Frontal cortex (tissue), 4 donors: ENCODE data around the gene SPATS2. TPM values are rescaled to one million over a fixed set of nuclear protein-coding genes. Genes with fewer than 3 reads are reported as not detected.
"Not testable (repeated sequence)": the region's sequence is repeated elsewhere in the genome, so short reads cannot be mapped to it uniquely, and the experiment has no call there.

Experiments used
- DNase-seq, 2 donors: peaks; one replicate each; pipeline ENCODE4 v3.0.0; 2012; ENCODE audit warnings: low spot score in 2 of 2
- FAIRE-seq: peaks from 2 replicates; lab custom pipeline; 2012; peaks lifted over from hg19 to GRCh38; lab: Jason Lieb, UNC
- total RNA-seq: library from RNA; depleted of rRNA; stranded (reverse); fragments of >200 nt; gene quantifications from one replicate; pipeline ENCODE4 v1.2.3, GENCODE V29; 2014
- donor health status: control.
- donor health status: control.
- donor health status: control.

The SPATS2 gene
- total RNA-seq, 1 donor from 2014 or later, result 50.5 TPM

- no peak for DNase-seq
- FAIRE-seq, result no peak
Observed at GRCh38 chr12:49496417-49497360, 129.4 kb downstream of the SPATS2 start.

GRCh38 chr12:49501895-49502294, 134.6 kb downstream of the SPATS2 start:
- FAIRE-seq (no peak), DNase-seq (no peak)

GRCh38 chr12:49502590-49502989, 135.3 kb downstream of the SPATS2 start:
- FAIRE-seq (no peak), DNase-seq (no peak)

- FAIRE-seq, result no peak
- DNase-seq, result no peak
Observed at GRCh38 chr12:49503674-49504180, 136.5 kb downstream of the SPATS2 start.

- no peak for FAIRE-seq
Observed at GRCh38 chr12:49505672-49506071, 138.4 kb downstream of the SPATS2 start.

GRCh38 chr12:49507139-49507538, 139.9 kb downstream of the SPATS2 start:
- no peak for FAIRE-seq
- DNase-seq, result no peak

More at GRCh38 chr12:49505672-49506071, 138.4 kb downstream of the SPATS2 start:
- no peak for DNase-seq

- FAIRE-seq, DNase-seq: not testable (repeated sequence)
Observed at GRCh38 chr12:49509681-49510080, 142.4 kb downstream of the SPATS2 start.

GRCh38 chr12:49511410-49511809, 144.1 kb downstream of the SPATS2 start:
- no peak for DNase-seq
- no peak for FAIRE-seq

- DNase-seq (no peak), FAIRE-seq (no peak)
Observed at GRCh38 chr12:49512546-49512945, 145.3 kb downstream of the SPATS2 start.

GRCh38 chr12:49515266-49515665, 148.0 kb downstream of the SPATS2 start:
- no peak for DNase-seq
- no peak for FAIRE-seq

- no peak for DNase-seq
- no peak for FAIRE-seq
Observed at GRCh38 chr12:49518914-49519573, 151.8 kb downstream of the SPATS2 start.

GRCh38 chr12:49519574-49519936, 152.3 kb downstream of the SPATS2 start:
- no peak for FAIRE-seq
- no peak for DNase-seq

GRCh38 chr12:49521389-49521788, 154.1 kb downstream of the SPATS2 start:
- FAIRE-seq (no peak), DNase-seq (no peak)

- DNase-seq (no peak), FAIRE-seq (no peak)
Observed at GRCh38 chr12:49524660-49525324, 157.5 kb downstream of the SPATS2 start.

GRCh38 chr12:49525942-49526341, 158.7 kb downstream of the SPATS2 start:
- DNase-seq (no peak), FAIRE-seq (no peak)

GRCh38 chr12:49527361-49528130, 160.3 kb downstream of the SPATS2 start:
- FAIRE-seq (no peak), DNase-seq (no peak)

GRCh38 chr12:49529414-49529813, 162.2 kb downstream of the SPATS2 start:
- DNase-seq (no peak), FAIRE-seq (no peak)

GRCh38 chr12:49531745-49532144, 164.5 kb downstream of the SPATS2 start:
- DNase-seq (no peak), FAIRE-seq (no peak)

GRCh38 chr12:49533331-49533730, 166.1 kb downstream of the SPATS2 start:
- FAIRE-seq, result no peak
- DNase-seq, result no peak

- not testable (repeated sequence) for FAIRE-seq, DNase-seq
Observed at GRCh38 chr12:49534122-49534521, 166.9 kb downstream of the SPATS2 start.
